Liver (tissue), 3 donors: ENCODE measurements around the gene IL17RD.

ENCODE experiments used
- ATF3 ChIP-seq: IDR thresholded peaks from 2 replicates; pipeline ENCODE4 v1.6.1; 2016; ENCODE audit warnings: antibody characterized with exemption
- FOXA1 ChIP-seq: IDR thresholded peaks from 2 replicates; pipeline ENCODE4 v1.6.1; 2016; ENCODE audit warnings: antibody characterized with exemption
- GABPA ChIP-seq, 2 donors: IDR thresholded peaks in 1 of 2; conservative IDR thresholded peaks in 1 of 2; 2 replicates each; pipeline ENCODE4 v1.6.1; 2016; ENCODE audit warnings: antibody characterized with exemption in 2 of 2, mild to moderate bottlenecking in 1 of 2, moderate library complexity in 1 of 2
- HNF4G ChIP-seq: IDR thresholded peaks from 2 replicates; pipeline ENCODE4 v1.6.1; 2016; ENCODE audit warnings: antibody characterized with exemption
- JUND ChIP-seq, 2 donors: IDR thresholded peaks; 2 replicates each; pipeline ENCODE4 v1.6.1; 2016; ENCODE audit warnings: antibody characterized with exemption in 2 of 2
- MAX ChIP-seq: IDR thresholded peaks from 2 replicates; pipeline ENCODE4 v1.6.1; 2016; ENCODE audit warnings: antibody characterized with exemption
- RAD21 ChIP-seq, 2 donors: IDR thresholded peaks; 2 replicates each; pipeline ENCODE4 v1.6.1; 2016; ENCODE audit warnings: antibody characterized with exemption in 2 of 2, mild to moderate bottlenecking in 2 of 2
- REST ChIP-seq: IDR thresholded peaks from 2 replicates; pipeline ENCODE4 v1.6.1; 2016; ENCODE audit warnings: antibody characterized with exemption, mild to moderate bottlenecking
- SP1 ChIP-seq: IDR thresholded peaks from 2 replicates; pipeline ENCODE4 v1.6.1; 2018; ENCODE audit warnings: antibody characterized with exemption, mild to moderate bottlenecking
- TAF1 ChIP-seq: conservative IDR thresholded peaks from 2 replicates; pipeline ENCODE4 v1.6.1; 2016; ENCODE audit warnings: antibody characterized with exemption, mild to moderate bottlenecking
- YY1 ChIP-seq: IDR thresholded peaks from 2 replicates; pipeline ENCODE4 v1.6.1; 2016; ENCODE audit warnings: antibody characterized with exemption, mild to moderate bottlenecking
- TF ChIP-seq, protein P1 (sequence below): fragments of 150-350 bp; IDR thresholded peaks from 2 replicates; pipeline ENCODE4 v1.5.1; 2017; ENCODE audit warnings: improper control_type of control experiment, low read depth, low read length; ENCODE audit not compliant: missing input control
- donor health status: healthy.
- donor health status: healthy.

DNA sequence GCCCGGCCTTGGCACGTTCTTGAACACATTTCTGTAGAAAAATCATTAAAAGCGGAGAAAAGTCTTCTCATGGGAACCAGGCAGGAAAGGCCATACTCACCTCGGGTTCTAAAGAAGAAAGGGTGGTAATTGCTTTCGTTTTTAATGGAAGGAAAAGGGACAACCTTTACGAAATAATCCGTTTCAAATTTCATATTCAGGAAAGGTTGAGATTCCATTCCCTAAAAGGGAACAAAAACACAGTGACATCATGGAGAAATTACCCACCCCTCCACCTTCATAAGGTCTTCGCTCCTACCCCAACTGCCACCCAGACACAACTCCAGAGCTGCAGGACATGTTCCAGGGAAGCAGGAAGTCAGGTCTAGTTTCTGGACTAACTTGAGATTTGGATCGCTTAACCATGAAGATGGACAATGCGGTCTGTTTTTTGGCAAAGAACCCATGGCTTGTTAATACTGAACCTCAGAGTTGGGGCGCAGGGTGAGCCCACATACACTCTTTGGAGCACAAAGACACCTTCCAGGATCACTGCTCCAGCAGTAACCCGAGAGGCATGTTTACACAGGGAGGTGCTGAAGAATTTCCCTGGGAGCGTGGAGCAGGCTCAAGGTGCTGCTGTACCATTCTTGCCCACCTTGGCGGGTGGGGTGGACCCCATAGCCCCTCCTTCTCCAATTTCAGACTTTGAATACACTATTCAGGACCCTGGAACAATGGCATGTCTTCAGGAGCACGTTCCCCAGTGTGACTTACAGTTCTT is 55.5 kb downstream of the IL17RD start:
- TF ChIP-seq YY1 (no peak), TAF1 (no peak), REST (no peak), GABPA (IDR thresholded peaks at IDR 0.05 in 1 of 2, conservative IDR thresholded peaks at IDR 0.05 in 1 of 2) (no peak), HNF4G (no peak), RAD21 (IDR thresholded peaks at IDR 0.05) (no peak), ATF3 (no peak), MAX (no peak), JUND (IDR thresholded peaks at IDR 0.05) (no peak), SP1 (no peak), FOXA1 (no peak)
- TF ChIP-seq, protein P1, sequence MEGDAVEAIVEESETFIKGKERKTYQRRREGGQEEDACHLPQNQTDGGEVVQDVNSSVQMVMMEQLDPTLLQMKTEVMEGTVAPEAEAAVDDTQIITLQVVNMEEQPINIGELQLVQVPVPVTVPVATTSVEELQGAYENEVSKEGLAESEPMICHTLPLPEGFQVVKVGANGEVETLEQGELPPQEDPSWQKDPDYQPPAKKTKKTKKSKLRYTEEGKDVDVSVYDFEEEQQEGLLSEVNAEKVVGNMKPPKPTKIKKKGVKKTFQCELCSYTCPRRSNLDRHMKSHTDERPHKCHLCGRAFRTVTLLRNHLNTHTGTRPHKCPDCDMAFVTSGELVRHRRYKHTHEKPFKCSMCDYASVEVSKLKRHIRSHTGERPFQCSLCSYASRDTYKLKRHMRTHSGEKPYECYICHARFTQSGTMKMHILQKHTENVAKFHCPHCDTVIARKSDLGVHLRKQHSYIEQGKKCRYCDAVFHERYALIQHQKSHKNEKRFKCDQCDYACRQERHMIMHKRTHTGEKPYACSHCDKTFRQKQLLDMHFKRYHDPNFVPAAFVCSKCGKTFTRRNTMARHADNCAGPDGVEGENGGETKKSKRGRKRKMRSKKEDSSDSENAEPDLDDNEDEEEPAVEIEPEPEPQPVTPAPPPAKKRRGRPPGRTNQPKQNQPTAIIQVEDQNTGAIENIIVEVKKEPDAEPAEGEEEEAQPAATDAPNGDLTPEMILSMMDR, result no peak
